Measurements from ENCODE around the gene HYKK.

The HYKK gene

DNA sequence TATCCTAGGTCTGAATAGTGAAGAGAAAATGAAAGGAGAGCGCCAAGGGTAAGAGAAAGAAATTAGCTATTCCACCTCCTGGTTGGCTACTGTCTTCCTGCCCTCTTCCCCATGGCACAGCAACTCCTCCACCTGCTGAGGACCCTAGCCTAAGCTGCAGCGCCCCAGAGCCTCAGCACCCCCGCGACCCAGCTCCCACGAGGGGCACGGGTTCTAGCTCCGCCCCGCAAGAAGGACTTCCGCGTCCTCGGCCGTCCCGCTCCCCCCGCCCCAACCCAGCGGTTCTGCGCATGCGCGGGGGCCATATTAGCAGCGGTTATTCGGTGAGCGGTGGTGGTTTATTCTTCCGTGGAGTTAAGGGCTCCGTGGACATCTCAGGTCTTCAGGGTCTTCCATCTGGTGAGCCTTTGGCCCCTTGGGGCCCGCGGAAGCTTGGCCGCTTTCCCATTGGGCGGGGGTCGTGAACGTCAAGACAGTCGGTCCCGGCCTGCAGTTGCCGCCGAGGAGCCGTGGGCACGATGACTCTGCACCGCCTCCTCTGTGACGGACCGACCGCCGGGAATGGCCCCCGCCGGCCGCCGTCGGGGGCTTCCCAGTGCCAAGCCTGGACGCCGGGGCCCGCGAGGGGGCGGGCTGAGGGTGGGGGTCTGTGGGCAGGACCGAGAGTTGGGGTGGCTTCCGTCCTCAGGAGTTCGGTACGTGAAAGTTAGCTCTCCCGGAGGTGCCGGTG is 32.9 kb downstream of the HYKK start, which contains the start of gene PSMA4:
TSS of gene PSMA4 (plus strand) at position 304 of the 730 bp plus-strand sequence. CDS start 1,484 bp downstream, outside the sequence.
- Histone ChIP-seq H3K27me3 (ENCODE audit: insufficient read depth, poor library complexity, severe bottlenecking) (no peaks in the 10 kb centered on the region), H3K27ac (replicated peaks) (peak within 1 kb of the TSS; percentile 94), H3K4me3 (replicated peaks; ENCODE audit: insufficient read depth, low read length) (peak within 1 kb of the TSS; percentile 88)
- peak; percentile 78 to 91 for DNase-seq (ENCODE audit: low read depth in 1 of 2, low spot score in 1 of 2)
- TF ChIP-seq, protein P1, sequence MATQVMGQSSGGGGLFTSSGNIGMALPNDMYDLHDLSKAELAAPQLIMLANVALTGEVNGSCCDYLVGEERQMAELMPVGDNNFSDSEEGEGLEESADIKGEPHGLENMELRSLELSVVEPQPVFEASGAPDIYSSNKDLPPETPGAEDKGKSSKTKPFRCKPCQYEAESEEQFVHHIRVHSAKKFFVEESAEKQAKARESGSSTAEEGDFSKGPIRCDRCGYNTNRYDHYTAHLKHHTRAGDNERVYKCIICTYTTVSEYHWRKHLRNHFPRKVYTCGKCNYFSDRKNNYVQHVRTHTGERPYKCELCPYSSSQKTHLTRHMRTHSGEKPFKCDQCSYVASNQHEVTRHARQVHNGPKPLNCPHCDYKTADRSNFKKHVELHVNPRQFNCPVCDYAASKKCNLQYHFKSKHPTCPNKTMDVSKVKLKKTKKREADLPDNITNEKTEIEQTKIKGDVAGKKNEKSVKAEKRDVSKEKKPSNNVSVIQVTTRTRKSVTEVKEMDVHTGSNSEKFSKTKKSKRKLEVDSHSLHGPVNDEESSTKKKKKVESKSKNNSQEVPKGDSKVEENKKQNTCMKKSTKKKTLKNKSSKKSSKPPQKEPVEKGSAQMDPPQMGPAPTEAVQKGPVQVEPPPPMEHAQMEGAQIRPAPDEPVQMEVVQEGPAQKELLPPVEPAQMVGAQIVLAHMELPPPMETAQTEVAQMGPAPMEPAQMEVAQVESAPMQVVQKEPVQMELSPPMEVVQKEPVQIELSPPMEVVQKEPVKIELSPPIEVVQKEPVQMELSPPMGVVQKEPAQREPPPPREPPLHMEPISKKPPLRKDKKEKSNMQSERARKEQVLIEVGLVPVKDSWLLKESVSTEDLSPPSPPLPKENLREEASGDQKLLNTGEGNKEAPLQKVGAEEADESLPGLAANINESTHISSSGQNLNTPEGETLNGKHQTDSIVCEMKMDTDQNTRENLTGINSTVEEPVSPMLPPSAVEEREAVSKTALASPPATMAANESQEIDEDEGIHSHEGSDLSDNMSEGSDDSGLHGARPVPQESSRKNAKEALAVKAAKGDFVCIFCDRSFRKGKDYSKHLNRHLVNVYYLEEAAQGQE (IDR thresholded peaks at IDR 0.05; ENCODE audit: insufficient replicate concordance, low read depth): peak; percentile 48
- TF ChIP-seq POLR2AphosphoS5 (IDR thresholded peaks at IDR 0.05; ENCODE audit: low read depth) (peak; percentile 95), SPI1 (IDR thresholded peaks at IDR 0.05; ENCODE audit: borderline replicate concordance, low read depth) (peak; percentile 12; the same call in 1 of the 2 replicates)
- TF ChIP-seq, protein P2, sequence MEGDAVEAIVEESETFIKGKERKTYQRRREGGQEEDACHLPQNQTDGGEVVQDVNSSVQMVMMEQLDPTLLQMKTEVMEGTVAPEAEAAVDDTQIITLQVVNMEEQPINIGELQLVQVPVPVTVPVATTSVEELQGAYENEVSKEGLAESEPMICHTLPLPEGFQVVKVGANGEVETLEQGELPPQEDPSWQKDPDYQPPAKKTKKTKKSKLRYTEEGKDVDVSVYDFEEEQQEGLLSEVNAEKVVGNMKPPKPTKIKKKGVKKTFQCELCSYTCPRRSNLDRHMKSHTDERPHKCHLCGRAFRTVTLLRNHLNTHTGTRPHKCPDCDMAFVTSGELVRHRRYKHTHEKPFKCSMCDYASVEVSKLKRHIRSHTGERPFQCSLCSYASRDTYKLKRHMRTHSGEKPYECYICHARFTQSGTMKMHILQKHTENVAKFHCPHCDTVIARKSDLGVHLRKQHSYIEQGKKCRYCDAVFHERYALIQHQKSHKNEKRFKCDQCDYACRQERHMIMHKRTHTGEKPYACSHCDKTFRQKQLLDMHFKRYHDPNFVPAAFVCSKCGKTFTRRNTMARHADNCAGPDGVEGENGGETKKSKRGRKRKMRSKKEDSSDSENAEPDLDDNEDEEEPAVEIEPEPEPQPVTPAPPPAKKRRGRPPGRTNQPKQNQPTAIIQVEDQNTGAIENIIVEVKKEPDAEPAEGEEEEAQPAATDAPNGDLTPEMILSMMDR (IDR thresholded peaks at IDR 0.05; ENCODE audit: insufficient read depth, low read length): no peak

DNA sequence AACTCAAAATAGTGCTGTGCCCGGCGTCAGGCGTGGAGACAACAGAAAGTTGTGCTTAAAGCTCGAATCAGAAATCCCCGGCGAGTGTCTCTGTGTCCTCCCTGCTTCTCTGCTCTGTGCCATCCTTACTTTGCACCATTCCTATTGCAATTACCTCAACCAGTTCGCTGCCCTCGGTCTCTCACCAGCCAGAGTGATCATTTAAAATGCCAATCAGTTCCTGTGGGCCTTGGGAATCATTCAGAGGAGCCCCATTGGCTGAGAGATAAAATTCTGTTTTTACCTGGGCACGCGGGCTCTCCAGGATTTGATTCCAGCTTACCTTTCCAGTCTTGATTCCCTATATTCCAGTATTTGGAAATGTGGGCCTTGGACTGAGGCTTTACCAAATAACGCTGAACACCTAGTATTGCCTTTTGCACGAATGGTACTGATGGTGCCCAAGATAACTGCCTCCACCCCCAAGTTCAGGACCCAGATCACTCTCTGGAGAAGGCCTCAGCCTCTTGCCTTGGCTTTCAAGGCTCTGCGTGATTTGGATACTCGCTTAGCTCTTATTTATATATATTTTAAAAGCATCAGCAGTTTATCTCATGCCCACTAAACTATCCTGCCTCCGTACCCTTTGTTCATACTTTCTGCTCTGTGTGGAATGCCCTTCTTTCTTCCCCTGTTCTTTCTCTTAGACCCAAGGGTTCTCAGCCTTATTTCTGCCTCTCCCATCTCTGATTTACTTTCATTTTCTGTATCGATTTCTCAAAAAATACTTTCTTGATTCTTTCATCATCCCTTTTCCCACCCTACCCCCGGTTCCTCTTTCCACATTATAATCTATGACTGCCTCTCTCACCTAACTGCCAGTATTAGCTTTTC is 33.7 kb downstream of the HYKK start:
- no peaks in the 10 kb centered on the region for H3K27me3 ChIP-seq (ENCODE audit: insufficient read depth, poor library complexity, severe bottlenecking)
- DNase-seq (ENCODE audit: low read depth in 1 of 2, low spot score in 1 of 2): no peak
- peak; percentile 67; the same call in 1 of the 2 replicates for TF ChIP-seq SPI1 (IDR thresholded peaks at IDR 0.05; ENCODE audit: borderline replicate concordance, low read depth)
- TF ChIP-seq, protein P1 (IDR thresholded peaks at IDR 0.05; ENCODE audit: insufficient replicate concordance, low read depth): no peak
- no peak for TF ChIP-seq POLR2AphosphoS5 (IDR thresholded peaks at IDR 0.05; ENCODE audit: low read depth)
- TF ChIP-seq GABPA (IDR thresholded peaks at IDR 0.05; ENCODE audit: low read depth): no peak
- TF ChIP-seq, protein P2 (IDR thresholded peaks at IDR 0.05; ENCODE audit: insufficient read depth, low read length): no peak
- H3K4me3 ChIP-seq (replicated peaks; ENCODE audit: insufficient read depth, low read length): peak overlapping the region; percentile 88
- peak overlapping the region; percentile 94 for H3K27ac ChIP-seq (replicated peaks)

- Histone ChIP-seq H3K4me3 (replicated peaks; ENCODE audit: insufficient read depth, low read length) (peak overlapping the region; percentile 88), H3K27me3 (ENCODE audit: insufficient read depth, poor library complexity, severe bottlenecking) (no peaks in the 10 kb centered on the region), H3K27ac (replicated peaks) (no peak overlapping the region)
- TF ChIP-seq, protein P2 (IDR thresholded peaks at IDR 0.05; ENCODE audit: insufficient read depth, low read length): no peak
- TF ChIP-seq, protein P1 (IDR thresholded peaks at IDR 0.05; ENCODE audit: insufficient replicate concordance, low read depth): no peak
- TF ChIP-seq GABPA (IDR thresholded peaks at IDR 0.05; ENCODE audit: low read depth) (no peak), POLR2AphosphoS5 (IDR thresholded peaks at IDR 0.05; ENCODE audit: low read depth) (no peak), SPI1 (IDR thresholded peaks at IDR 0.05; ENCODE audit: borderline replicate concordance, low read depth) (no peak)
- no peak for DNase-seq (ENCODE audit: low read depth in 1 of 2, low spot score in 1 of 2)
Observed at GRCh38 chr15:78541744-78542034, 34.3 kb downstream of the HYKK start.
